HG03066 (cell line): ENCODE results near the gene ISCU.
"Not testable (repeated sequence)": the region's sequence is repeated elsewhere in the genome, so short reads cannot be mapped to it uniquely, and the experiment has no call there.

Experiments
- ATAC-seq: cut with Tn5 transposase; IDR thresholded peaks from one replicate; pipeline ENCODE4 v1.9.1; 2021; ENCODE audit warnings: low read depth; ENCODE audit not compliant: unreplicated experiment

ISCU gene

DNA sequence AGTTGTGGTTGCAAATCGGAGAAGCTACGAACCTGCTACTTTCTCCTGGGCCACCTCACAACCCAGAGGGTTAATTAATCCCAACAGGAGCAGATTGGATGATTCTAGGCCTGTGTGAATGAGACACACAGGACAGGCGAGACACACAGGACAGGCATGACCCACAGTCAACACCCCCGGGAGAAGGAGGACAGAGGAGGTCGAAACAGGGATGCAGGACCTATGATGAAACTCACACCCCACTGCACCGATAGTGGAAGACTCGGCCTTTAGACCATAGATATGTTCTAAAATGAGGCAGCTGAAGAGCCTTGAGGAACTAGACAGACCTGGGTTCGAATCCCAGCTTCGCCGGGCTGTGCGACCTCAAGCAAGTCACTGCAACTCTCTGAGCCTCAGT is 23.9 kb downstream of the ISCU start:
- ATAC-seq = no peak

GRCh38 chr12:108587826-108588225 is 25.4 kb downstream of the ISCU start:
- no peak for ATAC-seq

GRCh38 chr12:108589028-108589839 is 26.8 kb downstream of the ISCU start:
- ATAC-seq = no peak

DNA sequence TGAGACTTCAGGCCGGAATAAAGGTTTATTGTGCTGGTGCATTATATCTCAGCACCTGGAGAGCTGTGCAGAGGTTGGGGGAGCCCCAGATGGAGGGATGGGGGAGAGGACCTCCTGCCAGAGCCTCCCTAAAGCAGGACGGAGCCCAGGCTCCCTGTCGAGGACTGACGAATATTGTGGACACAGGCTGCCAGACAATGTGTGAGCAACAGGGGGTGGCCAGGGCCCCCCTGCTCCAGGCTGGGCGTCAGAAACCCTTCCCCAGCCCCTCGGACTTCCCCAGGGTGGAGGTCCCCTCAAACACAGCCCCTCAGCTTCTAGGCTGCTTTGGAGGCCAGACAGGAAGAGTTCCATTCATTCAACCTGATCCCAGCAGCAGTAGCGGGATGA is 27.4 kb downstream of the ISCU start:
- no peak for ATAC-seq

GRCh38 chr12:108590463-108590862 is 28.1 kb downstream of the ISCU start:
- not testable (repeated sequence) for ATAC-seq

- ATAC-seq = no peak
Observed at GRCh38 chr12:108591267-108591980, 29.0 kb downstream of the ISCU start.

GRCh38 chr12:108592033-108592909 is 29.9 kb downstream of the ISCU start:
- no peak for ATAC-seq

GRCh38 chr12:108594323-108594903 is 32.0 kb downstream of the ISCU start:
- no peak for ATAC-seq

- ATAC-seq = no peak
Observed at GRCh38 chr12:108594960-108595710, 32.7 kb downstream of the ISCU start.

- ATAC-seq = no peak
Observed at GRCh38 chr12:108595711-108596647, 33.6 kb downstream of the ISCU start.

DNA sequence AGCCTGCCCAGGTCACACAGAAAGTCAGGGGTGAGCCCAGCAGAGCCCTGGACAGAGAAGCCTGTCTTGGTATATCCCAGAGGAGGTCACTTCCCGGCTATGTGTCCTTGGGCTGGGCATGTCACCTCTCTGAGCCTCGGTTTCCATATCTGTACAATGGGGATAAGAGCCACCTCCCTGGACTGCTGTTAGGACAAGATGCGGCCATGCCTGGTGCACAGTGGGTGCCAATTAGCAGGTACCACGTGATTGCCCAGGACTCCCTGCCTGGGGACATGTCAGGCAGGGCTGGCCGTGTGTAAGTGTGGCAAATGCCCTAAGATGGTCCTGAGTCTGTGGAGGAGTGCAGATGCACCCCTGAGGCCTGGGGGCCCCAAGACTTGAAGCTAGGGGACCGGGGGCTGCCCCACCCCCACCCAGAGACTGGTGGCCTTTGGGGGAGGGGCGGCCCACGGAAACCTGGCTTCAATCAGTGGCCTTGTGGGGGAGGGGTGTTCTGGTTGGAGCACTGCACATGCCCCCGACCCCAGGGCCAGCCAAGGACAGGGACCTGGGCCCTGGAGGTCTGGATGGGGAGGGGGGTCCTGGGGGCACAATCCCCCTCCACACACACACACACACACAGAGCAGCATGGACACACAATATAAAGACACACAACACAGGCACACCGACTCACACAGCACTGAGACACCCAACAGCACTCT is 34.6 kb downstream of the ISCU start:
- no peak for ATAC-seq

DNA sequence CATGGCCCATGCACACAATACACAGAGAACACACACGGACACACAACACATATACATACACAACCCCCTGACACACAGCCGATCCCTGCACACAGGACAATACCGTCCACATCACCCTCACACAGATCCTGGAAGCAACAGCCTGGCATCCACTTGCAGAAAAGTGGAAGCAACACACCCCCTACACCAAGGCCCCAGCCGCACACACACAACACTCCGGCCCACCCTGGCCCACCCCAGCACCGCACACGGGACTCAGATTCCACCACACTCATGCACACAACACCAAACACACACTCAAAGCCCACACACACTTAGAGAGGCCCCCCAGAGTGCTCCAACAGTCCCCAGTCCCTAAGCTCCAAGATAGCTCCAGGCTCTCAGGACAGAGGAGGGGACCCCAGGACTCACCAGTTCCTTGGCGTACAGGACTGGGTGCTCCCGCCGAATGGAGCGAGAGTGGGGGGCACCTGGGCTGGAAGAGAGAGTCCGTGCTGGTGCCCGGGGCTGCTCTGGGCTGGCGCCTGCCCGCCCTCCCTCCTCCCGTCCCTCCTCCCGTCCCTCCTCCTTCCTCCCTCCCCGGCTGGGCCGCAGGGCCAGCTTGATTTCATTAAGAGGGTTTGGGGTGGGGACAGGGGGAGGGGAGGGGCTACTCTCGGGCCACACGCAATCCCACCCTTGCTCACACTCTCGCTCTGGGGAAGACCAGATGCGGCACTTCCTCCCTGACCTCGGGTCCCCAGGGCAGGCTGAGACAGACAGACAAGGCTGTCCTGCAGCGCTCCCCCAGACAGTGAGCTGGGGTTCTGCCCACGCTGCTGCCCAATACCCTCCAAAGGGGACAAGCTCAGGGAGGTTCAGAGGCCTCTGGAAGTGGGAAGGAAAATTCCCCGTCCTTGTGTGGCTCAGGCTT is 35.4 kb downstream of the ISCU start, which contains the start of gene TMEM119:
TSS of gene TMEM119 (minus strand) at position 526 of the 913 bp plus-strand sequence. CDS start 5,701 bp downstream, outside the sequence.
- ATAC-seq = no peak

DNA sequence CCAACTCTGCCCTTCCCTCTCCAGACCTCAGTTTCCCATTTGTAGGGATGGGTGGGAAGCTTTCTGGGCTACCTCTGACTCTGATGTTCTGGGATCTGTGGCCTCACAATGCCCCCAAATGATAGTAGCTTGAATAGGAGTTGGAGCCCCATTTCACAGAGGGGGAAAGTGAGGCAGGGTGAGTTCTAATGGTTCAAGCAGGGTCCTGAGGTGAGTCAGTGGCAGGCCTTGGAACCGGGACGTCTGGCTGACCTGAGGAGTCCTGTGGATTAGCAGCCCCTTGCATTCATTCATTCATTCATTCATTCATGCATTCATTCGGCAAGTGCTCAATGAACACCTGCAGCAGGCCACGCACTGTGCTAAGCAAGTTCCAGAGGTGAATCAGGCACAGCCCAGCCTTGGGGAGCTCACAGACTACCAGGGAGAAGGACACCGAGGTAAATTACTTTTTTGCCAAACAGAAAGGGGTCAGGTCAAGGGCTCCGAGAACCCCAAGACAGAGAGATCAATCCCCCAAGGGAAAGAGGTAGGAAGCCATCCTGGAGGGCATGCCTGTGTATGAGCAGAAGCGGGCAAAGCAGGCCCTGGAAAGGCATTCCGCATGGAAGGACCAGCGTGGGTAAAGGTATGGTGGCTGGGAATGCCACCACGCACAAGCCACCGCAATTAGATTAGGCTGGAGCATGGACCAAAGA is 36.3 kb downstream of the ISCU start:
- ATAC-seq = no peak

DNA sequence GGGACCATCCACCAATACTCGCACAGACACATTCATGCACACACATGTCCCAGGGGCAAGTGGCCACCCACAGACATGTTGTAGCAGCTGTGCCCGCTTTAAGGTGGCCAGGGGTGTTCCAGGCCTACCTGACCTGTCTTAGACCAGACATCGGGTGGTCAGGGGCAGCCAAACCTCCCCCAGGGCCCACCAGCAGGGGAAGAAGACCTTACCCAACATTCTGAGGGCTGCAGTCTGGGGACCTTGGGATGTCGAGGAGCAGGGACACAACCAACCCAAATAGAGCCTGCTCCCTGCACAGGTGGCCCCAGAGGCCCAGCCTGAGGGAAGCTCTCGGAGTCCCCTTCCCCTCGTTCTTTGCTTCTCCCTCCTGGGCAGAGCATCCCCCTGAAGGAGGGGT is 37.1 kb downstream of the ISCU start:
- no peak for ATAC-seq

- no peak for ATAC-seq
Observed at GRCh38 chr12:108599948-108600701, 37.7 kb downstream of the ISCU start.

DNA sequence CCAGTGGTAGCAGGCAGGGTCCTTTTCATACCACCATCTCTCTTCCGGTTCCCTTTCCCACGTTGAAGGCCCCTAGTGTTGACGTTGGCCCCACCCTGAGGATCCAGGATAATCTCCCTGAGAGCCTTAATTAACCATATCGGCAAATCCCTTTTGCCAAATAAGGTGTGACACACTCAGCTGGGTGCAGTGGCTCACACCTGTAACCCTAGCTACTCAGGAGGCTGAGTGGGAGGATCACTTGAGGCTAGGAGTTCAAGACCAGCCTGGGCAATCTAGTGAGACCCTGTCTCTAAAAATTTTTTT is 38.3 kb downstream of the ISCU start:
- no peak for ATAC-seq
